WTC11 (cell line): ENCODE results near the gene PARPBP.

Experiments used
- CTCF ChIP-seq: fragments of 200-600 bp; IDR thresholded peaks from 2 replicates; pipeline ENCODE4 v1.8.0; 2022; ENCODE audit warnings: antibody characterized with exemption
- MAX ChIP-seq: sonication (generic); formaldehyde crosslinking; IDR thresholded peaks from 2 replicates; pipeline ENCODE4 v1.8.0; 2022; ENCODE audit warnings: mild to moderate bottlenecking, missing genetic modification reagents
- TEAD4 ChIP-seq: sonication (generic); formaldehyde crosslinking; IDR thresholded peaks from 2 replicates; pipeline ENCODE4 v1.8.0; 2022; ENCODE audit warnings: mild to moderate bottlenecking, missing genetic modification reagents
- ZNF232 ChIP-seq: sonication (generic); formaldehyde crosslinking; IDR thresholded peaks from 2 replicates; pipeline ENCODE4 v1.8.0; 2022; ENCODE audit warnings: mild to moderate bottlenecking, missing genetic modification reagents
- ZSCAN18 ChIP-seq: fragments of 250-450 bp; sonication (Bioruptor Pico); IDR thresholded peaks from 2 replicates; pipeline ENCODE4 v2.1.2; 2022; ENCODE audit warnings: mild to moderate bottlenecking, moderate library complexity

- no peak for TF ChIP-seq ZSCAN18 (CRISPR knock-in tag)
- no peak for TF ChIP-seq CTCF
- TF ChIP-seq ZNF232 (CRISPR knock-in tag) = no peak
- no peak for TF ChIP-seq MAX (CRISPR knock-in tag)
- no peak for TF ChIP-seq TEAD4 (CRISPR knock-in tag)
Measured at GRCh38 chr12:102174761-102175160, 54.8 kb downstream of the PARPBP start.
